ENCODE measurements around the gene UMAD1. TPM values are rescaled to one million over a fixed set of nuclear protein-coding genes. Genes with fewer than 3 reads are reported as not detected.

UMAD1 gene
- total RNA-seq, 2 donors from 2014 or later, result 12.9 to 23.9 TPM

DNA sequence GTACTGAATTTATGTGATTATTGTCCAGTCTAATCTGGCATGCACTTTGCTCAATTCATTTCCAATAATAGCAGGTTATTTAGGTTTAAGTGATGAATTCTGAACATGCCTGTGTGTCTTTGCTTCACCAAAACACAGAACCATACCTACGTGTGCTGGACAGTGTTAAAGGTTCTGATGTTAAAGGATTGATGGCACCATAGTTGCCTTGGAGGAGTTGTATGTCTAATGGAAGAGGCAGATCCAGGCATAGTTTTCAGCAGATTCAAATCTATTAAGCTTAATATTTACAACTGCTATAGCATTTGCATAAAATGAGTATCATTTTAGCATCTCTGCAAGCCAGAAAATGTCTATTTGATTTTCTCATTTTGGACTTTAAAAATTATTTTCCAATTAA is 28.0 kb upstream of the UMAD1 start:
- ATAC-seq (ENCODE audit: insufficient number of reproducible peaks, low FRiP score, low read depth), result no peak

GRCh38 chr7:7613210-7613609 is 27.3 kb upstream of the UMAD1 start:
- no peaks in the 10 kb centered on the region for H3K4me1 ChIP-seq (ENCODE audit: control insufficient read depth in 1 of 2, low read depth in 2 of 2)
- H3K36me3 ChIP-seq, result no peaks in the 10 kb centered on the region
- no peak overlapping the region for H3K27ac ChIP-seq
- DNase-seq (ENCODE audit: low spot score), result no peak
- H3K9me3 ChIP-seq, result no peaks in the 10 kb centered on the region
- H3K4me3 ChIP-seq, result no peak overlapping the region
- ATAC-seq (ENCODE audit: insufficient number of reproducible peaks, low FRiP score, low read depth), result no peak
- H3K27me3 ChIP-seq (replicated peaks; ENCODE audit: insufficient read depth), result no peaks in the 10 kb centered on the region
- TF ChIP-seq CTCF (IDR thresholded peaks at IDR 0.05), result no peak

More for the DNA sequence above, 28.0 kb upstream of the UMAD1 start:
- Histone ChIP-seq H3K9me3 (no peaks in the 10 kb centered on the region), H3K27me3 (replicated peaks; ENCODE audit: insufficient read depth) (no peaks in the 10 kb centered on the region), H3K4me3 (no peak overlapping the region), H3K27ac (no peak overlapping the region), H3K36me3 (no peaks in the 10 kb centered on the region), H3K4me1 (ENCODE audit: control insufficient read depth in 1 of 2, low read depth in 2 of 2) (no peaks in the 10 kb centered on the region)
- no peak for DNase-seq (ENCODE audit: low spot score)
- TF ChIP-seq CTCF (IDR thresholded peaks at IDR 0.05), result no peak

GRCh38 chr7:7614018-7614741 is 26.4 kb upstream of the UMAD1 start:
- no peak for ATAC-seq (ENCODE audit: insufficient number of reproducible peaks, low FRiP score, low read depth)
- Histone ChIP-seq H3K27me3 (replicated peaks; ENCODE audit: insufficient read depth) (no peaks in the 10 kb centered on the region), H3K4me3 (no peak overlapping the region), H3K36me3 (no peaks in the 10 kb centered on the region), H3K27ac (no peak overlapping the region), H3K9me3 (no peaks in the 10 kb centered on the region), H3K4me1 (ENCODE audit: control insufficient read depth in 1 of 2, low read depth in 2 of 2) (no peaks in the 10 kb centered on the region)
- TF ChIP-seq CTCF (IDR thresholded peaks at IDR 0.05), result no peak
- DNase-seq (ENCODE audit: low spot score), result no peak

GRCh38 chr7:7617550-7617949 is 23.0 kb upstream of the UMAD1 start:
- DNase-seq (ENCODE audit: low spot score) (no peak), ATAC-seq (ENCODE audit: insufficient number of reproducible peaks, low FRiP score, low read depth) (no peak)
- H3K27ac ChIP-seq, result no peak overlapping the region
- no peaks in the 10 kb centered on the region for H3K27me3 ChIP-seq (replicated peaks; ENCODE audit: insufficient read depth)
- TF ChIP-seq CTCF (IDR thresholded peaks at IDR 0.05), result no peak
- no peaks in the 10 kb centered on the region for H3K4me1 ChIP-seq (ENCODE audit: control insufficient read depth in 1 of 2, low read depth in 2 of 2)
- no peaks in the 10 kb centered on the region for H3K36me3 ChIP-seq
- H3K4me3 ChIP-seq, result no peak overlapping the region
- no peaks in the 10 kb centered on the region for H3K9me3 ChIP-seq

GRCh38 chr7:7618410-7618809 is 22.1 kb upstream of the UMAD1 start:
- H3K27me3 ChIP-seq (replicated peaks; ENCODE audit: insufficient read depth), result no peaks in the 10 kb centered on the region
- no peak overlapping the region for H3K4me3 ChIP-seq

More at GRCh38 chr7:7618410-7618809, 22.1 kb upstream of the UMAD1 start:
- H3K36me3 ChIP-seq, result no peaks in the 10 kb centered on the region
- TF ChIP-seq CTCF (IDR thresholded peaks at IDR 0.05), result no peak
- H3K27ac ChIP-seq, result no peak overlapping the region
- DNase-seq (ENCODE audit: low spot score) (no peak), ATAC-seq (ENCODE audit: insufficient number of reproducible peaks, low FRiP score, low read depth) (no peak)
- no peaks in the 10 kb centered on the region for H3K4me1 ChIP-seq (ENCODE audit: control insufficient read depth in 1 of 2, low read depth in 2 of 2)
- H3K9me3 ChIP-seq, result no peaks in the 10 kb centered on the region
